Stimulated activated CD4-positive, alpha-beta T cell treated with anti-CD3 and anti-CD28 coated beads, Interleukin-1b, Interleukin-23, amount 100 ng/mL, for 1 hour (primary cell): ENCODE results near the gene SNPH.

ENCODE experiments used
- DNase-seq, 2 donors: peaks; one replicate each; pipeline ENCODE4 v3.0.0-alpha.2; 2020; ENCODE audit warnings: low read depth in 2 of 2

Gene SNPH

DNA sequence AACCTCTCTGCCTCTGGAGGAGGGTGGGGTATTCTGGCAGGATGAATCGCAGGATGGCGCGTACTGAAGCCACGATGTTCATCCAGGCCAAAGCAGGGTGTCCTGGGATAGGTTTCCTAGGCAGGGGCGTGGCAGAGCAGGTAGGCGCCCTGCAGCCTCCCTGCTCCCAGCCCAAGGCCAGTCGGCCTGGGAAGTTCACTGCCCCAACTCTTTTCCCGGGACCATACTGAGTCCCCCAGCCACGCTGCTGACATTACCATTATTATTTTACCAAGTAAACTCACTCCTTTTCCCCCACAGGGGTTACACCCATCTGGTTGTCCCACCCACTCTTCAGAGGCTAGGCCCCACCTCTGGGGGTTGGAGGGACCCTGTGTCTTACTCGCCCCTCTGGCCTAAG, 41.1 kb downstream of the SNPH start:
- DNase-seq, result no peak

DNA sequence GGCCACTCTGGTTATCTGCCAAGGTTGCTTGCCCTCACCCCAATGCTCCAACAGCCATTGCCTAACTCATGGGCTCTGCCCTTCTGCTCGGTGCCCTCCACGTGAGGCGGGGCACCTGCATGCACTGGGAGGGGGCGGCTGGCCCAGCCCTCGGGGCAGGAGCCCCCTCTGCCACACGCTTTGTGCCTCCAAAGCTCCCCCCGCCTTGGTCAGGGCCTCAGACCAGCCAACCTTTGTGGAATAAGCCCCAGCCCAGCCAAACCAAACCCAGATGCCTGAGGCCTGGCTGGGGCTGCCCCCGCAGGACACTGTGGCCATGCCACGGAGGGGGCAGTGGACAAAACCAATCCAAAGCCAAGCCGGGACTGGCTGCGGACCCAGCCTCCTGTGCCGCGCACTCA, 41.5 kb downstream of the SNPH start:
- DNase-seq, result no peak

DNA sequence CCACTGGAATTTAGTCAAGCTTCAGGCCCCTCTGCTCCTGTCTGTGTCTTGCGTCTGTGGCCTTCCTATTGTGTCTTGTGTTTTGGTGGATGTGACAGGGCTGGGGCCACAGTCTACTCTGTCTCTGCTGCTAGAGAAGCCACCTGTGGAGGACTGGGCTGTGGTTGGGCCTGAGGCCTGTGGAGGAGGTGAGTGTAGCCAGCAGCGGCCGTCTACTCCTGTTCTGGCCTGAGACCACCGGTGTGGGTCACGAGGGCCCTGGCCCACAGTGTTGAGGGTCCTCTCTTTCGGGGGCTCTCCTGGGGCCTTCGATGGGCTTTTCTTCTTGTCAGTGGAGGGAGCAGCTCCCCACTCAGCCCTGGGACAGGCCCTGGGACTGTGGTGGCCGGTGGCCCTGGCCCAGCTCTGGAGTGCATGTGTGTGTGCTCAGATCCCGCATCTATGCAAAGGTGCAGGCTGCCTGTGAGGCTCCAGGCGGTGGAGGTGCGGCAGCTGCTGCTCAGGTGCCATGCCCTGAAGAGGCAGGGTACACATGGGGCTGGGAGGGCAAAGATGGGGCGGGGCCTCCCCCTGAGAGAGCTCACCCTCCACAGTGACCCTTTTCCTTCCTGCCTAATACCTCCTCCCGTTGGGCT, 42.1 kb downstream of the SNPH start:
- no peak for DNase-seq

DNA sequence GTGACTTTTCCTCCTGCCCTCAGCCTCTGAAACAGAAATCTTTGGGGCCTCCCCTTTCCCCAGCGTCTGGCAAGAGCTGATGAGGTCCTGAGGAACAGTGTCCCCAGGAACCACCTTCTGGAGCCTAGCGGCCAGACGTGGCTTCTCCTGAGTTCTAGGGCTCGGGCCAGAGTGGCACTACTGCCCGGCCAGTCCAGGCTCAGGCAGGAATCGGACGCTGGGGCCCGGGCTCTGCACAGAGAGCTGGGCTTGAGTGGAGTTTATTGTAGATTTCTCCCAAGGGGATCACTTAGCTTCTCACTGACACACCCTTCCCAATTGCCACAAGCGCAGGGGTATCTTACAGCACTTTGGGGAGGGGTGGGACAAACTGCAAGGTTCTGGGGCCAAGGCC, 42.6 kb downstream of the SNPH start:
- DNase-seq, result no peak

DNA sequence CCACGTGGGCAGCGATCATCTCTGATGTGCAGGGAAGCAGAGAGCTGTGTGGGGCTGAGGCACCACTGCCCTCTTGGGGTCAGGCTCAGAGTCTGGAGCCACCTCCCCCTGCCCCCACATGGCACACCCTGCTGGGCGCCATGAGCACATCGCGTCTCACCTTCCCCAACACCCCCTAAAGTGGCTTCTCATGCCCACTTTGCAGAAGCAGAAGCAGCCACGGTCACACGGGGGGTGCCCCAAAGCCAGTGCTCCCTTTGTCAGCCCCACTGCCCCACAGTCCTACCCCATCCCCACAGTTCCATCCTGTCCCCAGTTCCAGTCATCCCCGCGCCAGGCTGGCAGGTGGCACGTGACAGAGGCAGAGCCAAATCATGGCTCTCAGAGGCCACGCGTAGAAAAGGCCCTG, 43.3 kb downstream of the SNPH start:
- no peak for DNase-seq

DNA sequence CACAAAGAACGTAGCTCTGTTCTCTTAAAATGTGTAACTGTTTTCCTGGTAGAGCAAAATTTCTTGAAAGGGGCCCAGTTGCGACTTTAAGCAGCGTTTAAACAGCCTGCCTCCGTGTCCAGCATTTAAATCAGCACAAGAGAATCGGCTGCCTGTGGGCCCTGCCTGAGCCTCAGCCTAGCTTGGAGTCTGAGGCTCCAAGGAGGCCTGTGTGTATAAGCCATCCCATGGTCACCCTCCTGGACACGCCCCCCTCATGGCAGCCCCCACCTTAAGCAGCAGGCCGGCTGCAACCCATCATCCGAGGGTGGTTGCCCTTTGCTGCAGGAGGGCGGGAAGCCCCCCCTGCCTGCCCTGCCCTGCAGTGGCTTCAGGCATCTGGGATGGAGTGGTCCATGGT, 44.0 kb downstream of the SNPH start:
- no peak for DNase-seq

DNA sequence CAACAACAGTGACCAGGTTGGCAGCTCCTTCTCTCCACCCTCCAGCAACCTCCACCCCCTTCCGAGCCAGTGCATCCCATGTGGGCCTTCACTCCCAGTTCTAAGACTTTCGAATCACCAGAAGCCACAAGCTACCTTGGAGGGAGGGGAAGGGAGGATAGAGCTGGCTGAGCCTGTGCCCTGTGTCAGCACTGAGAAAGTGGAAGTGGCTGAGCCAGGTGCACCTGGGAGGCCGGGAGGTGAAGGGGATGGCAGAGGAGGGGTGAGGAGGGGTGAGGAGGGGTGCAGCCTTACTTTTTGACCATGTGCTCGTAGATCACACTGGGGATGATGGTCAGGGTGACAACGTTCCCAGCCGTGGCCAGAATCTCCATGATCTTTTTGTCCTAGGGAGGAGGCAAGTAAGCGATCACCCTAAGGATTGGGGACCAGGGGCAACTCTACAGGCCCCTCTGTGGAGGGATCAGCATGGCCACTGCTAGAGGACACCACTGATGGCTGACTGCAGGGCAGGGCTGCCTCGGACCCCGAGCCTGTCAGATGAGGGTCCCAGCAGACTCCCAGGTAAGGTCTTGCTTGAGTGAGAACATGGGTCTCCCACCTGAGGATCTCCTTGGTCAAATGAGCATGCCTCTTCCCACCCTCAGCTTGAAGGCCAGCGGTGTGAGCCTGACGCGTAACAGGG, 44.6 kb downstream of the SNPH start:
- DNase-seq, result no peak

DNA sequence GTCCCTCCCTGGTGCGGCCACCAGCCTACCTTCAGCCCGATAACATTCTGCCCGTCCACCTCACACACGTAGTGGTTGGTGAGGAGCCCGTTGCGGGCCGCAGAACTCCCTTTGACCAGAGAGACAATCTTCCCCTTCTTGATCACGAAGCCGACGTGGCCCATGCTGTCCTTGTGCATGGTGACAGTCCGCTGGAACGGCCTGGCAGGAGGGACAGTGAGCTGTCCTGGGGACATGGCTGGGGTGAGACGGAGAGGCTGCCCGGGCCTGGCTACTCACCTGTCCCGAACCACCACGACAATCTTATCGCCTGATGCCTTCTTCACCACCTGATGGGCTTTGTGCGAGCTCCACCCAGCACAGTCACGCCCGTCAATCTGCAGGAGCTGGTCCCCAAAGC, 46.2 kb downstream of the SNPH start:
- DNase-seq, result no peak

DNA sequence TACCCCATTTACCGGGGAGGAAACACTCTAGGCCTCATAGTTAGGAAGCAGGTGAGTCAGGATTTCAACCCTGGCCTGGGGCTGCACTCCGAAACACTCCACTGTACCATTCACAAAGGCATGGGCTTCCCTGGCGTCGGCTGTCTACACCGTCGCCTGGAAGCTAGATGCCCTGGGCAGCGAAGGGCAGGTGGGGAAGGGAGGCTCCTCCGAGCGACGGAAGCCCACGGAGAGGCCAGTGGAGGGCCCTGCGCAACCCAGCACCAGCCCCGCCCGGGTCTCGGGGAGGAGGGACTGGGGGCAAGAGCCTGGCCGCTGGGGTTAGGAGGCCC, 46.8 kb downstream of the SNPH start:
- DNase-seq, result no peak

DNA sequence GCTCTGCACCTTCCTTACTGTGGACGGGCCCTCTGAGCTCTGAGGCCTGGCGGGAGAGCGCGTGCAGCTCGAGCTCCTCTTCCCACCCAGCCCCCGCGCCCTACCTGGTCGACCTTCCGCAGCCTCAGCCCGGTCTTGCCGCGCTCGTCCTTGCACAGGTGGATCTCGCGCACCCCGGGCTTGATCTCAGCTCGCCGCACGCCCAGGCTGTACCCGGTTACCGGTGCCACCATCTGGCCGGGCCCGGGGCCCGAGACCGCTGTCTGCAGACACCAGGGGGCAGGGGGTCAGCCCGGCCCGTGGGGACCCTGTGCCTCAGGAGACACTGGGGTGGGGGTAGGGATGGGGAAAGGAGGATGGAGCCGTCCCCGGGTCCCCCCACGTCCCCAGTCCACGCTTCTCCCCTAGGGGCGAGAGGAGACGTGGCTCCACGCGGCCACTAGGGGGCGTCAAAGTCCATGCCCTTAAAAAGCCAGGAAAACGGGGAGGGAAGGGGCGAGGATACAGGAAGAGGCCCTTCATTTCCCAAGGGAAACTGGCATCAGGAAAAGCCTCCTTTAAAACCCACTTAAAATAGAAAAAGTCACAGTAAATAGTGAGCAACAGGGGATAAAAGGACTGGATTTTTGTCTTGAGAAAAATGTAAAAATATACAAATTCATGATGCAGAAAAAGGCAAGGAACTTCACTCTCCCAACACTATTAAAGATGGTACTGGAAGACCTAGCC, 47.3 kb downstream of the SNPH start:
- DNase-seq, result peak; percentile 30 to 48

DNA sequence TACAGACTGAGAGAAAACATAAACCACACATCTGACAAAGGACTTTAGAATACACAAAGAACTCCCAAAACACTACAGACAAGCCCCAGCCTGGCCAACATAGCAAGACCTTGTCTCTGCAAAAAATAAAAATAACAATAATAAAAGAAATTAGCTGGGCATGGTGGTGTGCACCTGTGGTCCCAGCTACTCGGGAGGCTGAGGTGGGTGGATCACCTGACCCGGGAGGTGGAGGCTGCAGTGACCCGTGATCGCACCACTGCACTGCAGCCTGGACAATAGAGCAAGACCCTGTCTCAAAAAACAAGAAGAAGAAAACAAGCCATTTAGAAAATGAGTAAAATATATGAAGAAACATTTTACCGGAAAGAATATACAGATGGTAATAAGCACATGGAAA, 49.7 kb downstream of the SNPH start:
- DNase-seq, result no peak

DNA sequence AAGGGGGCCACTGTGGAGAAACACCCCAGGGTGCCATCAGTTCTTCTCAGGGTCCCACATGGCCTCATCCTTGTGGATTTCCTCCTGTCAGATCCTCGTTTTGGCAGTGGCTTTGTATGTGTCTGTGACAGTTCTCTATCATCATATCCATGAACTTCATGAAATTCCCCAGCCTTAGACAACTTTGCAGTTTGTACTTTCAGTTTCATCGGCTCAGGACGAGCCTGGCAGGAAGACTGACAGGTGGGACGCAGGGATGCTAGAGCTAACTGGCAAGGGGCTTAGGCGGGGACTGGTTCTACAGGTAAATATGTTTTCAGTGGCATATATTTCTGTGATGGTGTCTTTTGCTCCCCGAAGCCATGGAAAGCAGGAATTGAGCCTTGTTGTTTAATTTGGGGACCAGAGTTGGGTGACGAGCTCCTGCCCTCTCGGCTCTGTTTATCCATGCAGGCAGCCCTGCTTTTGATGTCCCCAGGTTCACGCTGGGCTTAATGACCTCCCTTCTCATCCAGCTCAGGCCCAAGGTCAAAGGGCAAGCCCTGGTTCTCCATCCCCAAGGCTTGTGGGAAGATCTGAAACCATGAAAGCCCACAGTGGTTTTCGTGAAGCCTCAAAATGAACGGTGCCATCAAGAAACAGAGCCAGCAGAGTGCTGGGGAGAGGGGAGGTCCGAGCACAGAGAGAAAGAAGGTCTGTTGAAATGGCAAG, 51.6 kb downstream of the SNPH start:
- no peak for DNase-seq

DNA sequence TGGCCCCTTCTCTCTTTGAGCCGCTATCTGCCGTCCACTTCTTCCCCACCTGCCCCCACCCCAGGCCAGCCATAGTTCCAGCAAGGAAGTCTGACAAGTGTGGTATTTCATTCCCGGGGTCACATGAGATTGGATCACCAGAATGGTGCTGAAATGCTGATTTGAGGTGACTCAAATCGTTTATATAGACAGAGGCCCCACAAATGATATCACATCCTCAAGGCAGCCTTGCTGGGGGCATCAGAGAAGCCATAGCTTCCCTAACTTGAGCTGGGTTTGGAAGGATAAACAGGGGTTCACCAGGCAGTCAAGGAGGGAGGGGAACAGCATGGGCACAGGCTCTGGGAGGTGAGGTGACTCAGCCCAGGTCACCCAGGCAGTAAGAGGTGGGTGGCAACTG, 53.0 kb downstream of the SNPH start:
- DNase-seq, result no peak

DNA sequence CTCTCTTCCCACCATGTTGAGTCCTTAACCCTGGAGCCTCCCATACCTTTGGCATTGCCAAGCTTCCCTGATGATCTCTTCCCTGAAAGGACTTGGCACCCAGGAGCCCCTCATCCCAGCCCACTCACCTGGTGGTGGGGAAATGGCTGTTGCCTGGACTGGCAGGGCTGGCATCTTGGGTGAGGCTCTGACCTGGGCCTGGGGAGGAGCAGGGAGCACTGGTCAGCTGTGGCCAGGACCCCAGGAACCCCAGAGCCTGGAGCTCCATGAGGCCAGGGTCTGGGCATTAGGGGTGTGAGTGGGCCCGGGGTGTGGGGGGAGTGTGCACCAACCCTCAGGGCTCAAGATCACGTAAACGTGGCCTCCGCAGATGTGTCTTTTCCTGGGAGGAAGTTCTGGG, 53.4 kb downstream of the SNPH start:
- no peak for DNase-seq

DNA sequence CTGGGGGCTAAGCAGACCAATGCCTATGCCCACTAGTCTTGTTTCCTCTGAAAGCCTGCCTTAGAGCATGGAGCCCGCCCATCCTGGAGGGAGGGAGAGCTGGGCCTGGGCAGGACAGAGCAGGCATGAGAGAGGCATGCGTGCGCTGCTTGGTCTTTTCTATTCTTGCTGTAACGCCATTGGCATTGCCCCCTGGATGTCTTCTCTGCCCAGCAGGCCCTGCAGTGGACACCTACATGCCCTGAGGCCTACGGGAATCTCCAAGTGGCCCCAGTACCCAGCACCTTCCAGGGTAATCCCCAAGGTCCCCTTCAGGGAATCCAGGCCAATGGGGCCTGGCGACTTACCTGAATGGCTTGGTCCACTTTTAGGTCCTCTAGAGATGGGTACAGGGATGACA, 53.9 kb downstream of the SNPH start:
- no peak for DNase-seq

DNA sequence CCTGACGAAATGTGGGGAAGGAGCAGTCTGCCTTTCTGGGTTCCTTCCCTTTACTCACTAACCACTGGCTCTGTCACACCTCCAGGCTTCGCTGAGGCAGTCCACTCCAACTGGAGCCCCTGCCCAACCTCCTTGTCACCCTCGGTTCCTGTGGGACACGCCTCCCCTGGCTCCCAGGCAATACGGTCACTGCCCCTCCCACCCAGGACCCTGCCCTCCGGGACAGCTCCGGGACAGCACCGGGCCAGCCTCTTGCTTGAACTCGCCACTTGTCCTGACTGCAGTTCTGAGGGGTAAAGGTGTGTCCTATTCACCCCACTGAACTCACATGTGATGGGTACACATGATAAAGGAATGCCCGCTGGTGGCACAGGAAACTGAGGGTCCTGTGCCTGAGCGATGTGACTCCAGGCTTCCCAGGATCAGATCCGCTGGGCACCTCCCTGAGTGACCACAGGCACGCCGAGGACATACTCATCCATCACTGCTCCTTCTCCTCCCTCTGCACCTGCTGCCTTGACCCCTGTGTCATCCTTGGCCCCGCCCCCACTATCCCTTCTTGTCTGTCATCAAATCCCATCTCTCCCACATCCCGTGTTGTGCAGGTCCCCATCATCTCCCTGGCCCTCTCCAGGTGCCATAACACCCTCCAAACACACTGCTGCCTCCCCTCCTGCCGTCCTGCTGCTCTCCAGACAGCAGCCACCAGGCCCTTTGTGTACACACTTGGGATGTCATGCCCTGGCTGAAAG, 55.0 kb downstream of the SNPH start:
- DNase-seq, result no peak

DNA sequence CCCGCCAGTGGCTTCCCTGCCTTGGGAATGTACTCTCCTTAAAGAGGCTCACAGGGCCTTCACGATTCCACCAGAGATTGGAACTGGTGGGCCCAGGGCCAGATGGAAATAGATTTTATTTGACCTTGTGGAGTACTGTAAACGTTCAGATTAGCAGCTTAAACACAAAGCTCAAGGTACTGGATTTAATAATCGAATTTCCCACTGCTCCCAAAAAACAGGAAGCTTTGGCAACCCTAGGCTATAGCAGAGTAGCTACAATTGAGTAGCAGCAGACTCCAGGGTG, 55.5 kb downstream of the SNPH start:
- DNase-seq, result no peak

DNA sequence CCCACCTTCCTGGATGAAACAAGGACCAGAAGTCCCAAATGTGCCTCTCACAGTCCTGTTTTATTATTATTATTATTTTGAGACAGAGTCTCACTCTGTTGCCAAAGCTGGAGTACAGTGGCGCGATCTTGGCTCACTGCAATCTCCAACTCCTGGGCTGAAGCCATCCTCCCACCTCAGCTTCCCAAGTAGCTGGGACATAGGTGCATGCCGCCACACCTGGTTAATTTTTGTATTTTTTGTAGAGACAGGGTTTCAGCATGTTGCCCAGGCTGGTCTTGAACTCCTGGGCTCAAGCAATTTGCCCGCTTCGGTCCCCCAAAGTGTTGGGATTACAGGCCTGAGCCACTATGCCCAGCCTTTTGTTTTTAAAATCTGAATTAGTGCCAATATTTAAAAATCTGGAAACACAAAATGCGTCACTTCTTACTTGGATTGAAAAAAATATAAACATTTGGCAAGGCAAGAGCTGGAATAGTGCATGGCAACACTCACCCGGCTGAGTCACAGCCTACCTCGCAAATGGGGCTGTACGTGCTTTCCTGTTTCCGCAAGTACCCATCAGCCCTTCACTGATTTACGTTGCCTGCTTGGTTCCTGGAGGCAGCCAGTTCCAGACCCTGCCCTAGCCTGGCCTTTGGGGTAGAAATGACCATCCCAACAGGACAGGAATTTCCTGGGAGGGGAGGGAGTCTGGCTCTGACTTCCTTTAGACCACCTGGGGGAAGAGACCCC, 56.6 kb downstream of the SNPH start:
- no peak for DNase-seq

DNA sequence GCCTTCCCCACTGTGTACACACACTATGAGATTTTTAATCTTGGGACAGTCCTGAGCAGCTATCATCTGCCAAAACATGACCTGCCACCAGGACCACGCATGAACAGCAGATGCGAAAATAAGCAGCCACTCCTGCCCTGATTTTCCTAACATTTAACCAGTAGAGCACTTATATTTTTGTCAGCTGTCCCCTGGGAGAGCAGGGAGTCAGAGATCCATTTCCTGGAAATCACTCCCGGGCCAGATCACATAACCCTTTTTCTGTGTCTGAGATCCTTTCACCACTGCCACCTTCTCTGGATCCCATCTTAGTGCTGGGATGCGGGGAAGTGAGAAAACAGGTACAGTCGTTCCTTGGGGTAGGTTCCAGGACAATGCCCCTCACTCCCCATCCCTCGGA, 57.2 kb downstream of the SNPH start:
- no peak for DNase-seq

DNA sequence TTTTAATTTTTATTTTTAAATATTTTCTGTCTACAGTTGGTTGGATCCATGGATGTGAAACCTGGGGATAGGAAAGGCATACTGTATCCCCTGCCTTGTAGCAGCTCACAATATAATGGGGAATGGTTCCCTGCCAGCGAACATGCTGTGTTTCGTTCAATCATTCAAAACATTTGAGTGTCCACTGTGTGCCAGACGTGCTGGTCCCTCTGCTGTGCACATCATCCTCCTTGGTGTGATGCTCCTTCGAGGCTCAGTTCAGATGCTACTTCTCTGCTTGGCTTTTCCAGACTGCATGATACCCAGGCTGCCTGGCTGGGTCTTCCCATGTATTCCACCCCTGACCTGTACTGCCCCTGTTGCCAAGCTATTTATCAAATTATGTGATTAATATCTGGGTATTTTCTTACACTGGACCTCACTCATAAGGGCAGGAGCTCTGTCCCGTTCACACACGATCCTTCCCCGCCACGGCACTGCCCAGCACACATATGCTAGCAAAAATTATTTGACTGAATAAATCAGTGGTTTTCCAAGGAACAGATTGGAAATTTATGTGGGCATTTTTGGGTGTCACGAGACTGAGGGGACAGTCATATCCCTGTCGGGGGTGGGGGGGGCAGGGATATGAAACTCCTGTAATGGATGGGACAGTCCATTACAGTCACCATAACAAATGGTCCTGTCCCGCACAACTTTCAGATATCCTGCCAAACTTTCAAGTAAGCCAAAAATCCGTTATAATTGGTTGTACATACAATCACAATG, 57.9 kb downstream of the SNPH start:
- no peak for DNase-seq
